Measurements from ENCODE around the gene ZNF625. TPM values are rescaled to one million over a fixed set of nuclear protein-coding genes. Genes with fewer than 3 reads are reported as not detected.
A peak's percentile ranks its signal among the peaks of the same experiment; 100 is the strongest.

The ZNF625 gene
- total RNA-seq, 2 experiments from 2014 or later = 0.56 to 0.85 TPM

DNA sequence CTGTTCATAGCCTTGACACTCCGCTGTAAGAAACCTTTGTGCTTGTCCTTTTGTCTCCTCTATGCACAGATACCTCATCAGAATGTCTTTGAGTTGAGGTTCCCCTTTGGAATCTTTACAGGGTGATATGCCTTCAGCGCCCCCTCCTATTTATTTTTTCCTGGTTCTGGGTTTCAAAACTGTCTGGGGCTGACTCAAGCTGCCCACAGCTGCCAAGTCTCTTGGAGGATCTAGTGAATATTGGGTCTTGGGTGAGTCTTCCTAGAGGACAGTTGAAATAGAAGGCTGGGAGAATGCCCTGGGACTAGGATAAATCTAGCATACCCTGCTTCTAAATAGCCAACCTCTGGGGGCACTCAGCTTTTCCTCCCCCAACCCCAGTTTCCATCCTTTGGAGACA, 7.3 kb upstream of the ZNF625 start:
- no peaks in the 10 kb centered on the region for H3K9me3 ChIP-seq (ENCODE audit: control insufficient read depth in 1 of 2, insufficient read depth in 1 of 2, low read length in 2 of 2)
- H3K4me3 ChIP-seq (ENCODE audit: low read length) = peak overlapping the region; percentile 89
- TF ChIP-seq, protein P1, sequence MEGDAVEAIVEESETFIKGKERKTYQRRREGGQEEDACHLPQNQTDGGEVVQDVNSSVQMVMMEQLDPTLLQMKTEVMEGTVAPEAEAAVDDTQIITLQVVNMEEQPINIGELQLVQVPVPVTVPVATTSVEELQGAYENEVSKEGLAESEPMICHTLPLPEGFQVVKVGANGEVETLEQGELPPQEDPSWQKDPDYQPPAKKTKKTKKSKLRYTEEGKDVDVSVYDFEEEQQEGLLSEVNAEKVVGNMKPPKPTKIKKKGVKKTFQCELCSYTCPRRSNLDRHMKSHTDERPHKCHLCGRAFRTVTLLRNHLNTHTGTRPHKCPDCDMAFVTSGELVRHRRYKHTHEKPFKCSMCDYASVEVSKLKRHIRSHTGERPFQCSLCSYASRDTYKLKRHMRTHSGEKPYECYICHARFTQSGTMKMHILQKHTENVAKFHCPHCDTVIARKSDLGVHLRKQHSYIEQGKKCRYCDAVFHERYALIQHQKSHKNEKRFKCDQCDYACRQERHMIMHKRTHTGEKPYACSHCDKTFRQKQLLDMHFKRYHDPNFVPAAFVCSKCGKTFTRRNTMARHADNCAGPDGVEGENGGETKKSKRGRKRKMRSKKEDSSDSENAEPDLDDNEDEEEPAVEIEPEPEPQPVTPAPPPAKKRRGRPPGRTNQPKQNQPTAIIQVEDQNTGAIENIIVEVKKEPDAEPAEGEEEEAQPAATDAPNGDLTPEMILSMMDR (IDR thresholded peaks at IDR 0.05) = no peak
- ChIA-PET POLR2A (interaction anchor here (0.5 to 3.7 kb wide), 13 partner anchors 19 to 387 kb away, joined by 3 to 36 read pairs (median 8); partner anchors contain the start of genes ZNF20, ZNF439, ZNF44 and ZNF442), CTCF (interaction anchor here (0.6 kb wide), 2 partner anchors 133 to 175 kb away, joined by 3 read pairs; no protein-coding TSS in a partner anchor)
- peak overlapping the region; percentile 89 for H3K27ac Mint-ChIP-seq
- H3K4me3 Mint-ChIP-seq = peak overlapping the region; percentile 93
- DNase-seq (no peak), ATAC-seq (ENCODE audit: poor library complexity) (no peak)
- H3K36me3 ChIP-seq (ENCODE audit: insufficient read depth, low read length) = peaks cover 8% of the 10 kb centered on the region
- H3K4me1 Mint-ChIP-seq (ENCODE audit: low read depth) = peaks cover 56% of the 10 kb centered on the region
- no peaks in the 10 kb centered on the region for H3K27me3 Mint-ChIP-seq
- no peaks in the 10 kb centered on the region for H3K9me3 Mint-ChIP-seq
- H3K27ac ChIP-seq (ENCODE audit: low read depth in 1 of 2, low read length in 2 of 2) = peak overlapping the region; percentile 88 to 96
- no peaks in the 10 kb centered on the region for H3K27me3 ChIP-seq (ENCODE audit: control insufficient read depth in 1 of 2, insufficient read depth in 2 of 2, low read length in 2 of 2)
- peaks cover 46% of the 10 kb centered on the region for H3K4me1 ChIP-seq (ENCODE audit: insufficient read depth, low read length)
- peaks cover 47% of the 10 kb centered on the region for H3K36me3 Mint-ChIP-seq (ENCODE audit: low read depth)
- intact Hi-C loops (cut with DNase I, micrococcal nuclease) = loop anchor here (1.0 to 5.0 kb wide), 4 partner anchors 128 to 278 kb away; partner anchors contain the start of genes ZNF563 (in 2 of the 2) and ZNF443 (in 1 of the 2)

DNA sequence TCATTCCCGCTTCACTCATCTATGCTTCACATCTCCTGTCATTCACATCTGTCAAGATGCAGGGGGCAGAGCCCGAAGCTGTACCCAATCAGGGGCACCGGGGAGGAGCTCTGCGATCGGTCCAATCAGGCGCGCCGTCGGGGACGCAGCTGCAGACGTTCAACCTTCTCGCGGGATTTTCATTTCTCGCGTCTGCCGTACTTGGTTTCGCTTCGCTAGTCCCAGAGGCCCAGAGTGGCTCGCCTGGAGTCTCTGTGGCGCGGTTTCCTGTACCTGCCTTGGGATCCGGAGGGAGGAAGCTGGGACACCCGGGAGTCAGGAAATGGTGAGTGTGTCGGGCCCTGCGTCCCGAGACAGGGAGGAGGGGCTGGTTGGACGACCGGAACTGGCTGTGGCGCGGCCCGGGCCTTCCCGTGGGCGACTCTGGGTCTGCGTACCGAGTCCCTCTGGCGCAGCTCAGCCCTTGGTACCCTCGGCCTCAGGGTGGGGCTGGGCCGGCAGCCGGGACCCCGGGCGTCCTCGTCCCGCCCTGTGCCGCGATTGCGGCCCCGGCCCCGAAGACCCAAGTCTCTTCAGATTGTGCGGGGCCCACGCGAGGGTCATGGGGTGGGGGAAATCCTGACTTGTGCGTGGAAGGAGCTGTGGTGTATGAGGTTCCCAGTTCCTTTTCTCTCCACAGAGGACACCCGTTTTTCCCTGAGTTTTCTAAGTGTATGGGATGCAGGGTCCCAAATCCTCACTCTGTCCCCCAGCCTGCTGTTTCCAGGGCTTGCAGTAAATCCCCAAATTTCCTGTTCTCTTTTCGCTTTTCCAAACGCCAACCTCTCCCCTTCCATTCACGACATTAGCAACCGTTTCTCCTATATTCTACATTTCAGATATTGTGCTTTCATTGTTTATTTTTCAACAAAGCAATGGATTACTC, 6.6 kb upstream of the ZNF625 start, which contains the start of gene ZNF136:
TSS of gene ZNF136 (plus strand) at position 215 of the 925 bp plus-strand sequence. CDS start at position 323, 108 bp downstream.
- Histone ChIP-seq H3K27ac (ENCODE audit: low read depth in 1 of 2, low read length in 2 of 2) (peak within 1 kb of the TSS; percentile 88 to 96), H3K27me3 (ENCODE audit: control insufficient read depth in 1 of 2, insufficient read depth in 2 of 2, low read length in 2 of 2) (no peaks in the 10 kb centered on the region), H3K36me3 (ENCODE audit: insufficient read depth, low read length) (peaks cover 6% of the 10 kb centered on the region), H3K4me1 (ENCODE audit: insufficient read depth, low read length) (peaks cover 42% of the 10 kb centered on the region), H3K9me3 (ENCODE audit: control insufficient read depth in 1 of 2, insufficient read depth in 1 of 2, low read length in 2 of 2) (no peaks in the 10 kb centered on the region), H3K4me3 (ENCODE audit: low read length) (peak within 1 kb of the TSS; percentile 89)
- ChIA-PET CTCF (interaction anchor here (0.6 to 1.5 kb wide), 5 partner anchors 22 to 174 kb away, joined by 3 to 6 read pairs (median 3); no protein-coding TSS in a partner anchor), POLR2A (interaction anchor here (0.5 to 3.7 kb wide), 26 partner anchors 9 to 1027 kb away, joined by 3 to 36 read pairs (median 4); partner anchors contain the start of genes ZNF20, ZNF433, ZNF439 and ZNF44)
- Mint-ChIP-seq H3K27me3 (no peaks in the 10 kb centered on the region), H3K27ac (peak within 1 kb of the TSS; percentile 89), H3K36me3 (ENCODE audit: low read depth) (peaks cover 41% of the 10 kb centered on the region), H3K4me1 (ENCODE audit: low read depth) (peaks cover 50% of the 10 kb centered on the region), H3K9me3 (no peaks in the 10 kb centered on the region), H3K4me3 (peak within 1 kb of the TSS; percentile 97)
- DNase-seq (peak; percentile 84 to 97 (median 90)), ATAC-seq (ENCODE audit: poor library complexity) (peak; percentile 99)
- intact Hi-C loops (cut with DNase I, micrococcal nuclease) = loop anchor here (1.0 to 5.0 kb wide), 4 partner anchors 129 to 279 kb away; partner anchors contain the start of genes ZNF563 (in 2 of the 2) and ZNF443 (in 1 of the 2)
- TF ChIP-seq, protein P1 (IDR thresholded peaks at IDR 0.05) = no peak

DNA sequence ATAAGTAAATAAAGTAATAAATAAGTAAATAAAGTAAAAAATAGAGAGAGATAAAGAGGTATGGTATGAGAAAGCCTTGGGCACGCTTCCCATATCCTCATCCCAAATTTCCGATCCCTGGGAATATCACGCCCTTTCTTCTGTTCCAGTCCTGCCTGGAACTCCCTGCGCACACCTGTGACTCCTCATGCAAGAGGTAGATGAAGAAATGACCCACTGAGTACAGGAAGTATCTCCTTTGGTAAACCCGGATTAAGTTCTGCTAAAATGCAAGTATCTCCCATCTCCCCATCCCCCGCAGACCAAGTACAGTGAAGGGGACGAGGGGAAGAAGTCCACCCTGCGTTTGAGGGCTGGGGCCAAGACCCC, 6.0 kb upstream of the ZNF625 start:
- Mint-ChIP-seq H3K27ac (peak overlapping the region; percentile 89), H3K4me3 (peak overlapping the region; percentile 97), H3K36me3 (ENCODE audit: low read depth) (peaks cover 36% of the 10 kb centered on the region), H3K9me3 (no peaks in the 10 kb centered on the region), H3K4me1 (ENCODE audit: low read depth) (peaks cover 50% of the 10 kb centered on the region), H3K27me3 (no peaks in the 10 kb centered on the region)
- Histone ChIP-seq H3K36me3 (ENCODE audit: insufficient read depth, low read length) (peaks cover 6% of the 10 kb centered on the region), H3K27me3 (ENCODE audit: control insufficient read depth in 1 of 2, insufficient read depth in 2 of 2, low read length in 2 of 2) (no peaks in the 10 kb centered on the region), H3K27ac (ENCODE audit: low read depth in 1 of 2, low read length in 2 of 2) (peak overlapping the region; percentile 88 to 96), H3K9me3 (ENCODE audit: control insufficient read depth in 1 of 2, insufficient read depth in 1 of 2, low read length in 2 of 2) (no peaks in the 10 kb centered on the region), H3K4me1 (ENCODE audit: insufficient read depth, low read length) (peaks cover 41% of the 10 kb centered on the region), H3K4me3 (ENCODE audit: low read length) (peak overlapping the region; percentile 89)
- CTCF ChIA-PET = interaction anchor here (0.8 to 1.5 kb wide), 4 partner anchors 21 to 103 kb away, joined by 3 to 6 read pairs (median 3); no protein-coding TSS in a partner anchor
- POLR2A ChIA-PET = interaction anchor here (0.6 to 3.7 kb wide), 24 partner anchors 8 to 1028 kb away, joined by 3 to 36 read pairs (median 4); partner anchors contain the start of genes ZNF20, ZNF433, ZNF439 and ZNF44
- ATAC-seq (ENCODE audit: poor library complexity) = peak; percentile 7
- TF ChIP-seq, protein P1 (IDR thresholded peaks at IDR 0.05) = no peak
- no peak for DNase-seq
- intact Hi-C loops (cut with DNase I, micrococcal nuclease) = loop anchor here (2.0 to 5.0 kb wide), 3 partner anchors 135 to 280 kb away; partner anchors contain the start of genes ZNF563 (in 2 of the 2) and ZNF443 (in 1 of the 2)
